Measurements from ENCODE around the gene ISCU. TPM values are rescaled to one million over a fixed set of nuclear protein-coding genes. Genes with fewer than 3 reads are reported as not detected.

ISCU gene
- polyA plus RNA-seq, 1 of the 3 experiments (the other 2 are of a cell fraction) = 165 TPM

GRCh38 chr12:108596854-108597558 is 34.6 kb downstream of the ISCU start (continued):
- TF ChIP-seq SMC3 (IDR thresholded peaks at IDR 0.05; ENCODE audit: low read depth, low read length) = no peak
- TF ChIP-seq RFX5 (IDR thresholded peaks at IDR 0.05; ENCODE audit: low read length) = no peak
- TF ChIP-seq FOXM1 (IDR thresholded peaks at IDR 0.05; ENCODE audit: low read depth) = no peak
- TF ChIP-seq CTCF (IDR thresholded peaks at IDR 0.05) = no peak
- no peak for TF ChIP-seq GABPA (IDR thresholded peaks at IDR 0.05; ENCODE audit: low read depth)
- TF ChIP-seq JUND (IDR thresholded peaks at IDR 0.05) = no peak
- TF ChIP-seq, protein P1, sequence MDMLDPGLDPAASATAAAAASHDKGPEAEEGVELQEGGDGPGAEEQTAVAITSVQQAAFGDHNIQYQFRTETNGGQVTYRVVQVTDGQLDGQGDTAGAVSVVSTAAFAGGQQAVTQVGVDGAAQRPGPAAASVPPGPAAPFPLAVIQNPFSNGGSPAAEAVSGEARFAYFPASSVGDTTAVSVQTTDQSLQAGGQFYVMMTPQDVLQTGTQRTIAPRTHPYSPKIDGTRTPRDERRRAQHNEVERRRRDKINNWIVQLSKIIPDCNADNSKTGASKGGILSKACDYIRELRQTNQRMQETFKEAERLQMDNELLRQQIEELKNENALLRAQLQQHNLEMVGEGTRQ (IDR thresholded peaks at IDR 0.05; ENCODE audit: borderline replicate concordance, low read depth, low read length) = no peak
- no peak for TF ChIP-seq FOSL2 (IDR thresholded peaks at IDR 0.05; ENCODE audit: borderline replicate concordance, low read depth)
- TF ChIP-seq TCF12 (IDR thresholded peaks at IDR 0.05) = peak; percentile 49

GRCh38 chr12:108597559-108598471 is 35.4 kb downstream of the ISCU start, which contains the start of gene TMEM119:
Gene TMEM119, minus strand, starts transcription at chr12:108598084. Its CDS starts 5,701 bp downstream, at chr12:108592383.
- POLR2A ChIA-PET = no interaction called here
- 18% methylated on average over 17 of the region's 27 CpGs for WGBS (ENCODE audit: low lambda C conversion rate)
- peak within 1 kb of the TSS; percentile 17 to 83; a peak in 2 of 4 replicates for H3K27ac ChIP-seq (ENCODE audit: low read depth in 2 of 2, low read length in 1 of 2)
- no peaks in the 10 kb centered on the region for H3K9me2 ChIP-seq
- CTCF ChIA-PET = interaction anchor here (0.7 to 1.1 kb wide), 3 partner anchors 20 to 54 kb away, joined by 3 to 5 read pairs (median 4); partner anchors contain the start of gene ISCU
- TF ChIP-seq, protein P2, sequence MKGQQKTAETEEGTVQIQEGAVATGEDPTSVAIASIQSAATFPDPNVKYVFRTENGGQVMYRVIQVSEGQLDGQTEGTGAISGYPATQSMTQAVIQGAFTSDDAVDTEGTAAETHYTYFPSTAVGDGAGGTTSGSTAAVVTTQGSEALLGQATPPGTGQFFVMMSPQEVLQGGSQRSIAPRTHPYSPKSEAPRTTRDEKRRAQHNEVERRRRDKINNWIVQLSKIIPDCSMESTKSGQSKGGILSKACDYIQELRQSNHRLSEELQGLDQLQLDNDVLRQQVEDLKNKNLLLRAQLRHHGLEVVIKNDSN (IDR thresholded peaks at IDR 0.05; ENCODE audit: borderline replicate concordance, low read depth) = no peak
- TF ChIP-seq RXRA (IDR thresholded peaks at IDR 0.05; ENCODE audit: borderline replicate concordance, low read depth) = no peak
- TF ChIP-seq RAD21 (IDR thresholded peaks at IDR 0.05; ENCODE audit: low read length) = no peak
- TF ChIP-seq EZH2phosphoT487 (IDR thresholded peaks at IDR 0.05; ENCODE audit: borderline replicate concordance, low read depth) = no peak
- no peak for TF ChIP-seq JUND (IDR thresholded peaks at IDR 0.05)
- TF ChIP-seq POLR2AphosphoS5 (IDR thresholded peaks at IDR 0.05; ENCODE audit: low read depth, low read length) = peak; percentile 47; the same call in 1 of the 2 replicates
- TF ChIP-seq MXI1 (IDR thresholded peaks at IDR 0.05; ENCODE audit: low read depth, low read length) = no peak; the same call in 1 of the 2 replicates
- peak; percentile 87 for TF ChIP-seq TCF12 (IDR thresholded peaks at IDR 0.05)
- peak in 1 of 2 experiments; percentile 17; a peak in 1 of 4 replicates for TF ChIP-seq EP300 (IDR thresholded peaks at IDR 0.05; ENCODE audit: borderline replicate concordance in 1 of 2, low read depth in 1 of 2, low read length in 1 of 2)
- TF ChIP-seq, protein P3, sequence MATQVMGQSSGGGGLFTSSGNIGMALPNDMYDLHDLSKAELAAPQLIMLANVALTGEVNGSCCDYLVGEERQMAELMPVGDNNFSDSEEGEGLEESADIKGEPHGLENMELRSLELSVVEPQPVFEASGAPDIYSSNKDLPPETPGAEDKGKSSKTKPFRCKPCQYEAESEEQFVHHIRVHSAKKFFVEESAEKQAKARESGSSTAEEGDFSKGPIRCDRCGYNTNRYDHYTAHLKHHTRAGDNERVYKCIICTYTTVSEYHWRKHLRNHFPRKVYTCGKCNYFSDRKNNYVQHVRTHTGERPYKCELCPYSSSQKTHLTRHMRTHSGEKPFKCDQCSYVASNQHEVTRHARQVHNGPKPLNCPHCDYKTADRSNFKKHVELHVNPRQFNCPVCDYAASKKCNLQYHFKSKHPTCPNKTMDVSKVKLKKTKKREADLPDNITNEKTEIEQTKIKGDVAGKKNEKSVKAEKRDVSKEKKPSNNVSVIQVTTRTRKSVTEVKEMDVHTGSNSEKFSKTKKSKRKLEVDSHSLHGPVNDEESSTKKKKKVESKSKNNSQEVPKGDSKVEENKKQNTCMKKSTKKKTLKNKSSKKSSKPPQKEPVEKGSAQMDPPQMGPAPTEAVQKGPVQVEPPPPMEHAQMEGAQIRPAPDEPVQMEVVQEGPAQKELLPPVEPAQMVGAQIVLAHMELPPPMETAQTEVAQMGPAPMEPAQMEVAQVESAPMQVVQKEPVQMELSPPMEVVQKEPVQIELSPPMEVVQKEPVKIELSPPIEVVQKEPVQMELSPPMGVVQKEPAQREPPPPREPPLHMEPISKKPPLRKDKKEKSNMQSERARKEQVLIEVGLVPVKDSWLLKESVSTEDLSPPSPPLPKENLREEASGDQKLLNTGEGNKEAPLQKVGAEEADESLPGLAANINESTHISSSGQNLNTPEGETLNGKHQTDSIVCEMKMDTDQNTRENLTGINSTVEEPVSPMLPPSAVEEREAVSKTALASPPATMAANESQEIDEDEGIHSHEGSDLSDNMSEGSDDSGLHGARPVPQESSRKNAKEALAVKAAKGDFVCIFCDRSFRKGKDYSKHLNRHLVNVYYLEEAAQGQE (IDR thresholded peaks at IDR 0.05; ENCODE audit: low read depth, low read length) = 0 out of 2 replicates have a peak, but pooled peaks have one; percentile 22
- no peak for TF ChIP-seq ELF1 (IDR thresholded peaks at IDR 0.05)
- DNase-seq = peak; percentile 91
- H3F3A ChIP-seq (replicated peaks; ENCODE audit: insufficient read depth) = peaks cover 7% of the 10 kb centered on the region
- peak within 1 kb of the TSS; percentile 91 for H3K4me2 ChIP-seq
- no peaks in the 10 kb centered on the region for H3K9me3 ChIP-seq
- H4K20me1 ChIP-seq (ENCODE audit: insufficient read depth) = no peaks in the 10 kb centered on the region
- no peaks in the 10 kb centered on the region for H3K79me2 ChIP-seq (ENCODE audit: insufficient read depth)
- H3K27me3 ChIP-seq (ENCODE audit: insufficient read depth) = no peaks in the 10 kb centered on the region
- 0 out of 2 replicates have a peak within 1 kb of the TSS, but pooled peaks have one; percentile 41 for H2AFZ ChIP-seq (ENCODE audit: low read depth)
- H3K4me3 ChIP-seq (ENCODE audit: low read depth in 2 of 2, low read length in 1 of 2) = peak within 1 kb of the TSS; percentile 45 to 60
- H3K4me1 ChIP-seq (ENCODE audit: control insufficient read depth in 1 of 2, insufficient read depth in 2 of 2, low read depth in 1 of 2, low read length in 1 of 2) = peaks cover 0 to 26% of the 10 kb centered on the region in 2 experiments; a peak in 1 of 4 replicates
- H3K9ac ChIP-seq = peak within 1 kb of the TSS; percentile 42; the same call in 1 of the 2 replicates
- H3K36me3 ChIP-seq (replicated peaks in 1 of 2; ENCODE audit: control insufficient read depth in 1 of 2, insufficient read depth in 2 of 2, low read length in 1 of 2) = no peaks in the 10 kb centered on the region

Measured in SK-N-SH (cell line).